ENCODE results near the gene LUM.

GRCh38 chr12:91065396-91065795 lies 45.9 kb downstream of the LUM start:
- TF ChIP-seq POLR2AphosphoS5 (IDR thresholded peaks at IDR 0.05; ENCODE audit: low read depth, low read length) (no peak), POLR2A (IDR thresholded peaks at IDR 0.05; ENCODE audit: low read depth, low read length) (no peak), TAF1 (IDR thresholded peaks at IDR 0.05; ENCODE audit: borderline replicate concordance, low read depth, low read length) (no peak)
